H9 (cell line): Measurements from ENCODE around the gene VPS9D1. TPM values are rescaled to one million over a fixed set of nuclear protein-coding genes. Genes with fewer than 3 reads are reported as not detected.

ENCODE experiments used
- DNase-seq: peaks from one replicate; pipeline ENCODE4 v3.0.0-alpha.2; 2017
- H2AFZ ChIP-seq: one replicate; pipeline ENCODE4 v1.6.1; 2013; ENCODE audit warnings: mild to moderate bottlenecking, low read length, control low read depth, moderate library complexity
- H2AK5ac ChIP-seq: 2 replicates; pipeline ENCODE4 v1.6.1; 2013; ENCODE audit warnings: low read length, control low read depth, mixed read lengths; ENCODE audit not compliant: insufficient read length
- H2BK120ac ChIP-seq: one replicate; pipeline ENCODE4 v1.6.1; 2013; ENCODE audit warnings: low read depth, mild to moderate bottlenecking, low read length, control low read depth, inconsistent platforms; ENCODE audit not compliant: poor library complexity, severe bottlenecking
- H2BK12ac ChIP-seq: 2 replicates; pipeline ENCODE4 v1.6.1; 2013; ENCODE audit warnings: low read length, control low read depth, mixed read lengths, low read depth; ENCODE audit not compliant: insufficient read length
- H2BK15ac ChIP-seq: 2 replicates; pipeline ENCODE4 v1.6.1; 2013; ENCODE audit warnings: low read depth, low read length, control low read depth
- H2BK20ac ChIP-seq: one replicate; pipeline ENCODE4 v1.6.1; 2013; ENCODE audit warnings: low read depth, mild to moderate bottlenecking, low read length, control low read depth, inconsistent platforms; ENCODE audit not compliant: poor library complexity, severe bottlenecking
- H2BK5ac ChIP-seq: 2 replicates; pipeline ENCODE4 v1.6.1; 2013; ENCODE audit warnings: low read length, control low read depth, mixed read lengths; ENCODE audit not compliant: insufficient read length
- H3K14ac ChIP-seq: 2 replicates; pipeline ENCODE4 v1.6.1; 2013; ENCODE audit warnings: low read length, control low read depth; ENCODE audit not compliant: insufficient read depth
- H3K18ac ChIP-seq: 2 replicates; pipeline ENCODE4 v1.6.1; 2013; ENCODE audit warnings: low read depth, mild to moderate bottlenecking, mixed read lengths, low read length, control low read depth; ENCODE audit not compliant: insufficient read length
- H3K23ac ChIP-seq: 2 replicates; pipeline ENCODE4 v1.6.1; 2013; ENCODE audit warnings: low read length, control low read depth, mixed read lengths, low read depth; ENCODE audit not compliant: insufficient read length
- H3K23me2 ChIP-seq: 2 replicates; pipeline ENCODE4 v1.6.1; 2013; ENCODE audit warnings: low read depth, mild to moderate bottlenecking, mixed read lengths, low read length, control low read depth; ENCODE audit not compliant: insufficient read length, poor library complexity, severe bottlenecking
- H3K27ac ChIP-seq: 2 replicates; pipeline ENCODE4 v1.5.1; 2013; ENCODE audit warnings: low read length, control low read depth, mixed read lengths, low read depth; ENCODE audit not compliant: insufficient read length
- H3K27me3 ChIP-seq: 2 replicates; pipeline ENCODE4 v1.6.1; 2013; ENCODE audit warnings: low read length, control low read depth, inconsistent platforms; ENCODE audit not compliant: insufficient read depth
- H3K4ac ChIP-seq: 2 replicates; pipeline ENCODE4 v1.6.1; 2013; ENCODE audit warnings: low read depth, mild to moderate bottlenecking, control low read depth, inconsistent platforms, low read length, moderate library complexity
- H3K4me1 ChIP-seq: 2 replicates; pipeline ENCODE4 v1.6.1; 2013; ENCODE audit warnings: low read length, control low read depth, inconsistent platforms; ENCODE audit not compliant: insufficient read depth
- H3K4me2 ChIP-seq: 2 replicates; pipeline ENCODE4 v1.6.1; 2013; ENCODE audit warnings: low read length, control low read depth, mixed read lengths; ENCODE audit not compliant: insufficient read length, insufficient read depth
- H3K56ac ChIP-seq: 2 replicates; pipeline ENCODE4 v1.6.1; 2013; ENCODE audit warnings: low read depth, mild to moderate bottlenecking, mixed read lengths, low read length, control low read depth; ENCODE audit not compliant: insufficient read length
- H3K79me1 ChIP-seq: 2 replicates; pipeline ENCODE4 v1.6.1; 2013; ENCODE audit warnings: low read depth, mild to moderate bottlenecking, moderate library complexity, low read length, control low read depth, inconsistent platforms; ENCODE audit not compliant: insufficient read depth, poor library complexity, severe bottlenecking
- H3K79me2 ChIP-seq: 2 replicates; pipeline ENCODE4 v1.6.1; 2013; ENCODE audit warnings: low read length, control low read depth, inconsistent platforms; ENCODE audit not compliant: insufficient read depth
- H3K9ac ChIP-seq: 2 replicates; pipeline ENCODE4 v1.6.1; 2013; ENCODE audit warnings: low read length, control low read depth, mixed read lengths; ENCODE audit not compliant: insufficient read length; ENCODE audit errors: extremely low read depth
- H3K9me3 ChIP-seq: one replicate; pipeline ENCODE4 v1.6.1; 2013; ENCODE audit warnings: low read depth, low read length, inconsistent platforms; ENCODE audit not compliant: control insufficient read depth
- H3T11ph ChIP-seq: one replicate; pipeline ENCODE4 v1.6.1; 2013; ENCODE audit warnings: mild to moderate bottlenecking, low read length, control low read depth, inconsistent platforms
- H4K20me1 ChIP-seq: one replicate; pipeline ENCODE4 v1.6.1; 2013; ENCODE audit not compliant: control insufficient read depth, insufficient read length, insufficient read depth
- H4K5ac ChIP-seq: 2 replicates; pipeline ENCODE4 v1.6.1; 2013; ENCODE audit warnings: low read depth, mild to moderate bottlenecking, mixed read lengths, low read length, control low read depth; ENCODE audit not compliant: insufficient read length
- H4K8ac ChIP-seq: replicated peaks from 2 replicates; pipeline ENCODE4 v1.6.1; 2013; ENCODE audit warnings: low read length, control low read depth, mixed read lengths, low read depth; ENCODE audit not compliant: insufficient read length
- H4K91ac ChIP-seq: 2 replicates; pipeline ENCODE4 v1.6.1; 2013; ENCODE audit warnings: low read depth, mild to moderate bottlenecking, moderate library complexity, mixed read lengths, low read length, control low read depth; ENCODE audit not compliant: insufficient read length
- H3K27ac Mint-ChIP-seq, 3 experiments: 2 replicates in 2 of 3; 3 replicates in 1 of 3; pipeline ENCODE4 v1.8.0; 2020 to 2021; ENCODE audit warnings: mixed read lengths in 3 of 3, mild to moderate bottlenecking in 1 of 3, moderate library complexity in 1 of 3
- H3K27me3 Mint-ChIP-seq: 2 replicates; pipeline ENCODE4 v1.8.0; 2021; ENCODE audit warnings: low read depth, mild to moderate bottlenecking, moderate library complexity, mixed read lengths
- H3K36me3 Mint-ChIP-seq, 3 experiments: 2 replicates in 2 of 3; 3 replicates in 1 of 3; pipeline ENCODE4 v1.8.0; 2020 to 2021; ENCODE audit warnings: low read depth in 3 of 3, mixed read lengths in 3 of 3; ENCODE audit not compliant: insufficient read depth in 1 of 3
- H3K4me1 Mint-ChIP-seq, 2 experiments: 2 replicates each; pipeline ENCODE4 v1.8.0; 2020; ENCODE audit warnings: mixed read lengths in 2 of 2
- H3K4me3 Mint-ChIP-seq, 2 experiments: 2 replicates in 1 of 2; 3 replicates in 1 of 2; pipeline ENCODE4 v1.8.0; 2020 to 2021; ENCODE audit warnings: mild to moderate bottlenecking in 2 of 2, mixed read lengths in 2 of 2, moderate library complexity in 1 of 2
- H3K9me3 Mint-ChIP-seq, 2 experiments: 2 replicates in 1 of 2; 3 replicates in 1 of 2; pipeline ENCODE4 v1.8.0; 2020; ENCODE audit warnings: mild to moderate bottlenecking in 2 of 2, mixed read lengths in 2 of 2, moderate library complexity in 1 of 2
- WGBS: extraction: QIAGEN DNeasy Blood & Tissue Kit; methylation state at CpG from one replicate; pipeline ENCODE4 v1.1.7; 2013; ENCODE audit warnings: missing lambda C conversion rate, low lambda C conversion rate, mixed read lengths; ENCODE audit not compliant: insufficient read length; ENCODE audit errors: extremely low coverage; 5-methylcytosine and 5-hydroxymethylcytosine counted together
- total RNA-seq: library from RNA; stranded (reverse); gene quantifications from 2 replicates; pipeline ENCODE4 v1.2.1, GENCODE V29; 2021
- TF ChIP-seq, protein P1 (sequence below): fragments of 200-600 bp; sonication (generic); conservative IDR thresholded peaks from 3 replicates; pipeline ENCODE4 v1.8.0; 2021; ENCODE audit warnings: antibody characterized with exemption, mild to moderate bottlenecking

VPS9D1 gene
- total RNA-seq, 1 experiment from 2014 or later = 6.0 TPM

DNA sequence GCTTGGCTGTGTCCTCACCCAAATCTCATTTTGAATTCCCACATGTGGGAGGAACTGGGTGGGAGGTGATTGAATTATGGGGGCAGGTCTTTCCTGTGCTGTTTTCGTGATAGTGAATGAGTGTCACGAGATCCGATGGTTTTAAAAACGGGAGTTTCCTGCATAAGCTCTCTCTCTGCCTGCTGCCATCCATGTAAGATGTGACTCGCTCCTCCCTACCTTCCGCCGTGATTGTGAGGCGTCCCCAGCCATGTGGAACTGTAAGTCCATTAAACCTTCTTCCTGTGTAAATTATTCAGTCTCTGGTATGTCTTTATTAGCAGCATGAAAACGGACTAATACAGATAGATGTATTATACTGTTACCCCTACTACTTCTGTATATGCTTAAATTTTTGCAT is 59.5 kb downstream of the VPS9D1 start:
- Histone ChIP-seq H4K5ac (no peak overlapping the region), H3K18ac (no peak overlapping the region), H4K8ac (no peak overlapping the region), H3K27ac (no peak overlapping the region), H3K27me3 (no peaks in the 10 kb centered on the region), H2BK120ac (no peak overlapping the region), H3K79me2 (peaks cover 3% of the 10 kb centered on the region; the same call in 1 of the 2 replicates), H3T11ph (no peak overlapping the region), H3K56ac (no peak overlapping the region), H3K23ac (no peak overlapping the region), H3K4me1 (no peaks in the 10 kb centered on the region), H3K14ac (no peak overlapping the region), H3K79me1 (no peaks in the 10 kb centered on the region), H3K9me3 (peaks cover 4% of the 10 kb centered on the region), H2BK15ac (no peak overlapping the region), H4K91ac (no peak overlapping the region), H3K4ac (no peak overlapping the region), H2BK12ac (no peak overlapping the region), H3K23me2 (peaks cover 7% of the 10 kb centered on the region), H2AFZ (no peak overlapping the region), H4K20me1 (no peaks in the 10 kb centered on the region), H3K4me2 (no peak overlapping the region), H2AK5ac (no peak overlapping the region), H2BK5ac (no peak overlapping the region), H3K9ac (no peak overlapping the region), H2BK20ac (no peak overlapping the region)
- Mint-ChIP-seq H3K27ac (no peak overlapping the region), H3K4me3 (no peak overlapping the region), H3K4me1 (peaks cover 9 to 14% of the 10 kb centered on the region in 2 experiments), H3K9me3 (peaks cover 21 to 29% of the 10 kb centered on the region in 2 experiments), H3K27me3 (peaks cover 3% of the 10 kb centered on the region), H3K36me3 (peaks cover 66 to 74% (median 67%) of the 10 kb centered on the region in 3 experiments)
- no CpG with 5 or more reads among the region's 9 CpGs for WGBS
- TF ChIP-seq, protein P1, sequence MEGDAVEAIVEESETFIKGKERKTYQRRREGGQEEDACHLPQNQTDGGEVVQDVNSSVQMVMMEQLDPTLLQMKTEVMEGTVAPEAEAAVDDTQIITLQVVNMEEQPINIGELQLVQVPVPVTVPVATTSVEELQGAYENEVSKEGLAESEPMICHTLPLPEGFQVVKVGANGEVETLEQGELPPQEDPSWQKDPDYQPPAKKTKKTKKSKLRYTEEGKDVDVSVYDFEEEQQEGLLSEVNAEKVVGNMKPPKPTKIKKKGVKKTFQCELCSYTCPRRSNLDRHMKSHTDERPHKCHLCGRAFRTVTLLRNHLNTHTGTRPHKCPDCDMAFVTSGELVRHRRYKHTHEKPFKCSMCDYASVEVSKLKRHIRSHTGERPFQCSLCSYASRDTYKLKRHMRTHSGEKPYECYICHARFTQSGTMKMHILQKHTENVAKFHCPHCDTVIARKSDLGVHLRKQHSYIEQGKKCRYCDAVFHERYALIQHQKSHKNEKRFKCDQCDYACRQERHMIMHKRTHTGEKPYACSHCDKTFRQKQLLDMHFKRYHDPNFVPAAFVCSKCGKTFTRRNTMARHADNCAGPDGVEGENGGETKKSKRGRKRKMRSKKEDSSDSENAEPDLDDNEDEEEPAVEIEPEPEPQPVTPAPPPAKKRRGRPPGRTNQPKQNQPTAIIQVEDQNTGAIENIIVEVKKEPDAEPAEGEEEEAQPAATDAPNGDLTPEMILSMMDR = no peak
- DNase-seq = no peak
